K562 (cell line): ENCODE results near the gene IL1R1. TPM values are rescaled to one million over a fixed set of nuclear protein-coding genes. Genes with fewer than 3 reads are reported as not detected.
"Not testable (repeated sequence)": the region's sequence is repeated elsewhere in the genome, so short reads cannot be mapped to it uniquely, and the experiment has no call there.

Experiments
- ATAC-seq: fragments of 200-7000 bp; cut with Tn5 transposase; 3 replicates; pipeline ENCODE4 v1.9.1; 2020; ENCODE audit warnings: moderate library complexity
- BruUV-seq: library from RNA; stranded (reverse); fragments of 400-500 nt; replicated peaks from 2 replicates; lab custom pipeline; 2021; lab: Mats Ljungman, UMichigan
- CTCF ChIA-PET: fragments of 300-600 bp; formaldehyde crosslinking; extraction: SDS; loops from one replicate; lab custom pipeline; 2021; ENCODE audit warnings: low intra/inter-chr PET ratio; lab: Yijun Ruan, JAX
- POLR2A ChIA-PET: fragments of 300-600, 350-650 bp; sonication (Branson Sonifier 250); formaldehyde crosslinking; extraction: SDS; loops from one replicate; lab custom pipeline; 2021; ENCODE audit warnings: antibody characterized with exemption, inconsistent platforms; lab: Yijun Ruan, JAX
- DNase-seq, 4 experiments: peaks; one replicate each; pipeline versions ENCODE4 v3.0.0 to v3.0.0-alpha.2; 2011 to 2018; ENCODE audit warnings: low spot score in 3 of 4, mixed read lengths in 3 of 4; ENCODE audit errors: extremely low read depth in 1 of 4
- FAIRE-seq: peaks from 2 replicates; lab custom pipeline; 2011; peaks lifted over from hg19 to GRCh38; lab: Jason Lieb, UNC
- H2AFZ ChIP-seq: 2 replicates; pipeline ENCODE4 v1.6.0; 2011; ENCODE audit warnings: low read depth, low read length, control low read depth, inconsistent platforms
- H3K27ac ChIP-seq: fragments of 200-600 bp; 3 replicates; pipeline ENCODE4 v1.8.0; 2011; ENCODE audit warnings: low read depth, mild to moderate bottlenecking, control low read depth, inconsistent platforms, low read length, moderate library complexity, mixed read lengths; ENCODE audit errors: extremely low read depth
- H3K27me3 ChIP-seq, 2 experiments: fragments of 300-600 bp in 1 of 2; 2 replicates in 1 of 2; 3 replicates in 1 of 2; pipeline versions ENCODE4 v1.6.0 to v1.8.0; 2011; ENCODE audit warnings: inconsistent platforms in 2 of 2, low read length in 2 of 2, mild to moderate bottlenecking in 1 of 2, mixed read lengths in 1 of 2, moderate library complexity in 1 of 2; ENCODE audit not compliant: control insufficient read depth in 2 of 2, insufficient read depth in 2 of 2
- H3K36me3 ChIP-seq: fragments of 300-600 bp; 3 replicates; pipeline ENCODE4 v1.8.0; 2011; ENCODE audit warnings: mild to moderate bottlenecking, low read length, inconsistent platforms; ENCODE audit not compliant: control insufficient read depth, insufficient read depth
- H3K4me1 ChIP-seq, 2 experiments: fragments of 200-600 bp in 1 of 2; replicated peaks in 1 of 2; 2 replicates in 1 of 2; 3 replicates in 1 of 2; pipeline versions ENCODE4 v1.5.1 to v1.8.0; 2011; ENCODE audit warnings: inconsistent platforms in 2 of 2, low read length in 2 of 2, mild to moderate bottlenecking in 1 of 2, mixed read lengths in 1 of 2, moderate library complexity in 1 of 2; ENCODE audit not compliant: control insufficient read depth in 2 of 2, insufficient read depth in 2 of 2
- H3K4me2 ChIP-seq: 2 replicates; pipeline ENCODE4 v1.6.1; 2011; ENCODE audit warnings: low read length, control low read depth, inconsistent platforms, mixed read lengths; ENCODE audit not compliant: insufficient read depth
- H3K4me3 ChIP-seq: fragments of 200-600 bp; sonication (generic), shearing (Covaris generic); 2 replicates; pipeline ENCODE4 v1.5.1; 2016; ENCODE audit warnings: control low read depth, inconsistent platforms
- H3K79me2 ChIP-seq: fragments of 200-600 bp; 3 replicates; pipeline ENCODE4 v1.8.0; 2011; ENCODE audit warnings: low read length, inconsistent platforms; ENCODE audit not compliant: control insufficient read depth, insufficient read depth
- H3K9ac ChIP-seq, 2 experiments: 2 replicates each; pipeline versions ENCODE4 v1.6.0 to v1.6.1; 2011; ENCODE audit warnings: low read depth in 2 of 2, low read length in 2 of 2, control low read depth in 1 of 2, inconsistent platforms in 1 of 2, mild to moderate bottlenecking in 1 of 2, mixed read lengths in 1 of 2; ENCODE audit not compliant: insufficient read depth in 1 of 2
- H3K9me1 ChIP-seq: one replicate; pipeline ENCODE4 v1.6.0; 2011; ENCODE audit warnings: inconsistent platforms, mild to moderate bottlenecking, low read length, moderate library complexity; ENCODE audit not compliant: control insufficient read depth, insufficient read depth
- H3K9me3 ChIP-seq: replicated peaks from 2 replicates; pipeline ENCODE4 v1.5.1; 2011; ENCODE audit warnings: low read depth, low read length, inconsistent platforms; ENCODE audit not compliant: control insufficient read depth, insufficient read depth
- H4K20me1 ChIP-seq: replicated peaks from 2 replicates; pipeline ENCODE4 v1.6.1; 2011; ENCODE audit warnings: low read length, inconsistent platforms, mixed read lengths; ENCODE audit not compliant: control insufficient read depth, insufficient read depth
- ADNP ChIP-seq: fragments of 200-800 bp; sonication (Bioruptor generic); IDR thresholded peaks from 2 replicates; pipeline ENCODE4 v1.6.1; 2016; ENCODE audit warnings: missing genetic modification characterization, missing compliant biosample characterization
- BCOR ChIP-seq: fragments of 450-650 bp; IDR thresholded peaks from 2 replicates; pipeline ENCODE4 v1.6.1; 2016
- HDAC2 ChIP-seq: fragments of 450-650 bp; IDR thresholded peaks from 2 replicates; pipeline ENCODE4 v1.6.1; 2016; ENCODE audit warnings: mild to moderate bottlenecking
- KDM1A ChIP-seq, 2 experiments: fragments of 450-650 bp; IDR thresholded peaks; 2 replicates each; pipeline ENCODE4 v1.6.1; 2016; ENCODE audit warnings: mild to moderate bottlenecking in 2 of 2
- RBM25 ChIP-seq: fragments of 200-400 bp; formaldehyde crosslinking; IDR thresholded peaks from 2 replicates; pipeline ENCODE4 v1.6.1; 2018; ENCODE audit warnings: low read length, low read depth, moderate library complexity; ENCODE audit not compliant: severe bottlenecking
- SMAD1 ChIP-seq: fragments of 150-350 bp; IDR thresholded peaks from 2 replicates; pipeline ENCODE4 v1.6.1; 2014; ENCODE audit warnings: low read length, low read depth; ENCODE audit not compliant: partially characterized antibody
- SMARCA5 ChIP-seq: fragments of 450-650 bp; IDR thresholded peaks from 2 replicates; pipeline ENCODE4 v1.6.1; 2016
- SOX6 ChIP-seq: fragments of 450-650 bp; IDR thresholded peaks from 2 replicates; pipeline ENCODE4 v1.6.1; 2014; ENCODE audit warnings: mild to moderate bottlenecking
- TBP ChIP-seq: optimal IDR thresholded peaks from 2 replicates; pipeline ENCODE3; 2011; ENCODE audit warnings: low read depth, low read length, improper control_type of control experiment
- ZNF146 ChIP-seq: IDR thresholded peaks from one replicate; pipeline ENCODE4 v1.6.1; 2018; ENCODE audit warnings: missing compliant biosample characterization; ENCODE audit not compliant: unreplicated experiment
- ZNF584 ChIP-seq: fragments of 200-800 bp; sonication (Bioruptor generic); IDR thresholded peaks from 2 replicates; pipeline ENCODE4 v1.6.1; 2016; ENCODE audit warnings: low read depth, mild to moderate bottlenecking, missing genetic modification characterization, missing compliant biosample characterization
- WGBS: fragments of 100-300 bp; shearing (Covaris generic); methylation state at CpG from one replicate; pipeline ENCODE4 v1.1.6; 2016; ENCODE audit warnings: low coverage, mixed read lengths; ENCODE audit not compliant: insufficient coverage; ENCODE audit errors: missing lambda C conversion rate; 5-methylcytosine and 5-hydroxymethylcytosine counted together
- in situ Hi-C: fragments of 300-500 bp; cut with MboI; formaldehyde crosslinking; loops from 4 replicates; pipeline ENCODE4 v1.15.0; 2018; ENCODE audit warnings: inconsistent platforms, mixed read lengths
- intact Hi-C: fragments of 100-400 bp; cut with micrococcal nuclease; formaldehyde crosslinking; loops from 2 replicates; pipeline ENCODE4 v1.14.2; 2022
- polyA plus RNA-seq, 8 experiments: library from polyadenylated mRNA; depleted of rRNA in 4 of 8; stranded (reverse) in 5 of 8; unstranded in 3 of 8; fragments of >200 nt; fragmentation: Nextera tagmentation in 2 of 8; fragmentation: Illumina TruSeq in 1 of 8; extraction: Ambion mirVana in 2 of 8; extraction: Trizol in 1 of 8; gene quantifications; 2 replicates each; pipeline versions ENCODE4 v1.2.1 to v1.2.3, GENCODE V29; 2011 to 2014; ENCODE audit warnings: inconsistent platforms in 1 of 8, missing spikeins in 1 of 8
- total RNA-seq, 7 experiments: library from RNA; depleted of rRNA in 6 of 7; stranded (reverse); fragments of >200 nt in 6 of 7; fragmentation: Illumina TruSeq in 2 of 7; extraction: Trizol in 2 of 7; gene quantifications; 2 replicates each; pipeline versions ENCODE4 v1.2.1 to v1.2.3, GENCODE V29; 2011 to 2021; ENCODE audit warnings: low replicate concordance in 1 of 7

IL1R1 gene
- total and polyA plus RNA-seq, 9 of the 15 experiments (the other 6 are each of a cell fraction or from before 2014, with no cell fraction given) = 0.81 to 3.9 (median 1.6) TPM

DNA sequence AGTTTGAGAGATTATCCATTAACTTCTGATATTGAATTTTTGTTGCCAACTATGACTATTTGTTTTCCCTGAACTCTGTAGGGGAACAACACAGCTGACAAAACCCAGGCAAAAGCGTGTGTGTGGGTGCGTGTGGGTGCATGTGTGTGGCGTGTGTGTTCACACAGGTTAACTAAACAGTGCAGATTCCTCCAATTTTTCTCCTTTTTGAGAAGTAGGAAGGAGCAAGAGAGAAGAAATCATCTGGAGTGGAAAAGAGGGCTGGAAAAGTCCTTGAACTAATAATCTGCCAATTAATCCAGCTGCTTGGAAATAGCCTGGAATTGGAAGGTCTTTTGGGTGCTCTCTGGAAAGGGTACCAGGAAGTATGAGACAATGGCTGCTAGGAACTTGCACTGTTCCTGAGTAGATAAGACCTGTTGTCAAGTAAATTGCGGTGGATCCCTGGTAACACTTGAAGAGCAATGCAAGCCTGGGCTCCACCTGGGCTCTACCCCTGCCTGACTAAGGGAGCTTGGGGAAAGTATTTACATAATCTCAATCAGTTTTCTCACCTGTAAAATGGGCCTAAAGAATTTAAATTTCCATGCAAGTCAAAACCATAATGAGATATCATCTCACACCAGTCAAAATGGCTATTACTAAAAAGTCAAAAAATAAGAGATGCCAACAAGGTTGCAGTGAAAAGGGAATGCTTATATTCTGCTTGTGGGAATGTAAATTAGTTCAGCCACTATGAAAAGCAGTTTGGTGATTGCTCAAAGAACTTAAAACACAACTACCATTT is 40.5 kb upstream of the IL1R1 start:
- WGBS = 44% methylated on average over 4 of the region's 4 CpGs
- FAIRE-seq = no peak

DNA sequence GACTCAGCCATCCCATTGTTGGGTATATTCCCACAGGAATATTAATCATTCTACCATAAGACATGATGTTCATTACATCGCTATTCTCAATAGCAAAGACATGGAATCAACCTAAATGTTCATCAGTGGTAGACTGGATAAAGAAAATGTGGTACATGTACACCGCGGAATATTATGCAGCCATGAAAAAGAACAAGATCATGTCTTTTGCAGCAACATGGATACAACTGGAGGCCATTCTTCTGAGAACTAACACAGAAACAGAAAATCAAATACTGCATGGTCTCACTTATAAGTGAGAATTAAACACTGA is 40.0 kb upstream of the IL1R1 start:
- FAIRE-seq, H2AFZ ChIP-seq, H3K4me1 ChIP-seq, H3K4me3 ChIP-seq, POLR2A ChIA-PET, H3K27me3 ChIP-seq, BruUV-seq, ATAC-seq, H3K36me3 ChIP-seq, H4K20me1 ChIP-seq, in situ Hi-C loops, H3K9me3 ChIP-seq, CTCF ChIA-PET, H3K4me2 ChIP-seq, H3K27ac ChIP-seq, intact Hi-C loops, H3K79me2 ChIP-seq, H3K9me1 ChIP-seq, H3K9ac ChIP-seq, DNase-seq: not testable (repeated sequence)
- TF ChIP-seq BCOR (peak; percentile 78), SMARCA5 (peak; percentile 60; the same call in 1 of the 2 replicates), HDAC2 (0 out of 2 replicates have a peak, but pooled peaks have one; percentile 40), RBM25 (peak; percentile 53), KDM1A (IDR thresholded peaks at IDR 0.05) (peak; percentile 50 to 69), ZNF146 (CRISPR knock-in tag) (peak; percentile 98)
- 59% methylated on average over 3 of the region's 3 CpGs for WGBS

More for the DNA sequence above, 40.5 kb upstream of the IL1R1 start:
- CTCF ChIA-PET = no interaction called here
- no peak for ATAC-seq
- Histone ChIP-seq H2AFZ (no peak overlapping the region), H3K9me1 (no peaks in the 10 kb centered on the region), H3K4me1 (no peaks in the 10 kb centered on the region), H4K20me1 (no peaks in the 10 kb centered on the region), H3K79me2 (no peaks in the 10 kb centered on the region), H3K4me3 (no peak overlapping the region), H3K9me3 (no peaks in the 10 kb centered on the region), H3K9ac (no peak overlapping the region), H3K27ac (no peak overlapping the region), H3K4me2 (no peak overlapping the region), H3K27me3 (no peaks in the 10 kb centered on the region), H3K36me3 (no peaks in the 10 kb centered on the region)
- no TSS peak for BruUV-seq
- intact Hi-C loops = no loop called here
- no peak for DNase-seq
- TF ChIP-seq TBP (no peak), SOX6 (peak; percentile 54; the same call in 1 of the 2 replicates), ADNP (0 out of 2 replicates have a peak, but pooled peaks have one; percentile 27), SMAD1 (no peak), ZNF584 (CRISPR knock-in tag) (no peak)
- in situ Hi-C loops = no loop called here
- POLR2A ChIA-PET = no interaction called here
